NCI-H2227 (cell line): ENCODE results near the gene RBMS3.
"Not testable (repeated sequence)": the region's sequence is repeated elsewhere in the genome, so short reads cannot be mapped to it uniquely, and the experiment has no call there.

Experiments used
- DNase-seq: peaks from one replicate; lab custom pipeline; 2025; ENCODE audit not compliant: unreplicated experiment; lab: John Stamatoyannopoulos, UW

RBMS3 gene

DNA sequence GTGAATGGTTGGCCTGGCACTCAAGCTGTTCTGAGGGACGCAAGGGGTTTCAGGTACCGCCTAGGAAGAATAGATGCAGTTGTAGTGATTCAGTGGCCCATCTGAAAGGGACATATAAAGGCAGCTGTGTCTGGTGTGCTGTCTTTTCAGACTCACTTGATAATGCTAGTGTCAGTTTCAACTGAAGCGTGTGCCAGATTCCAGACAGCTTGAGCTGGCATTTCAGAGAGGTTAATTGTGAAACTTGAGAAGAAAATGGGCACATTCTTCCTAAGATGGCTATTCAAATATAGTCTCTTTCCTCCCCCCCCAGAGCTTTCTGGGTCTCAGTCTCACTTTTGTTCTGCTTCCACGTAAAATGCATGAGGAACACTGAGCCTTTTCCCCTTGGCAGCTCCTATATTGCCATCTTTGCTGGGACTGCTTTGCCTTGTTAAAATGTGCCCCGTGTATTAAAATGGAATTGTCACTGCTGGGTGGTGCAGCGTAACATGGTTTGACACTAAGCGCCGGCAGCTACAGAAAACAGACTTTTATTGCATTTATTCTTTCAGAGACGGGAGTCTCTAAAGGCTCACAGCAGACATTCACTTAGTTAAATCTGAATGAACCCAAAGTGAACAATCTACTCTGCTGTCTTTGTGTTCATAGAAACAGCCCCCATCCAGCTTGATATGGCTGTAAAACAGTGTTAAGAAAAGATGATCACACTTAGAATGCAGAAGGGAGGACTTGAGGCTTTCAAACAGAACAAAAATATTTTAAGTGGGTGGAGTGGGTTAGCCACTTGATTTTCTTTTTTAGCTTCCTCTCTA is 478.7 kb downstream of the RBMS3 start:
- peak; percentile 6 for DNase-seq

DNA sequence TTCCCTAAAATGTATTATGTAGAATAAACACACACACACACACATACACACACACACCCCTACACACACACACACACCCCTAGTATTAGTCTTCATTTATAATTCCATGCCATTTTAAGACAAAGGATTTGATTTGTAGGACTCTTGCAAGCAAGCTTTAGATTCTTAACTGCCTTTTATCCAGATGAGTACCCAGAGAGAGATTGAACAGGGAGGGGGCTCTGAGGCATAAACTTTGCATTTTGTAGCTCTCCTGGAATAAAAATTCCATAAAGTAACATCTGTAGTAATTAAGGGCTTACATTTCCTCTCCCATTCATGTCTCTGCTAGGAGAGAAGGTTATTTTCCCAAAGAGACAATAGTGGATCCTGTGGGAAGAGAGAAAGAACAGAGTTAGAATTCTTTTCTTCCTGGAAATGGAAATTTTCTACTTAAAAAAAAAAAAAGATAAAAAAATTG is 479.4 kb downstream of the RBMS3 start:
- DNase-seq, result no peak

DNA sequence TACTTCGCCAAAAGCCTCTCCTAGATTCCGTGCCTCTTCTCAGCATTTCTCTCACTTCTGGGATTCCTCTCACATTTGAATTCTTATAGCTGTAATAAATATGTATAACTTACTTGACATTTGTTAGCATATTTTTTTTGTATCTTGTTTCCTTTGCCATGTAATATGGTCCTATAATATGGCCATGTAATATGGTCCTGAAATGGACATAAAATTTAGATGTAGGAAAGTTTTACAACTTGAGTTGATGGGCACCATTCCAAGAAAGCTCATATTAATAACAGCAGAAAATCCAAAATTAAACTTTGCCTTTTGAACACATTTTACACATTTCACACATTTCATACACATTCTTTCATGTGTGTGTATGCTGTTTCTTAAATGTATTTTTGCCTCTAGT is 480.6 kb downstream of the RBMS3 start:
- no peak for DNase-seq

DNA sequence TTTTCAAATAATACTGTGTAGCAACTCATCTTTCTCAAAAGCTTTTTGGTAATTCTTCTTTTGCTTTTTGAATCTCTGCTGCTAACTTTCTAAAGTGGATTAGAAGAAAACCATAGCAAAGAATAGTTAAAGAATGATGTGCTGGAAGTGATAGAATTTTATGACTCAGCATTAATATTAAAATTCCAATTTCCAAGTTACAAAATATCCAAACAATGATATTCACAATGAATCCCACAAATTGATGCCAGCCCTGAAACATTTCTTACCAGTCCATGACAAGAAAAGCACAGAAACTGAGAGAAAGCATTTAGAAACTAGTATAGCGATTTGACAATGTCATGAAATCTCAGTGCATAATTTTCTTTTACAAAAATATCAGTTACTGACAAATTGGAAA is 482.2 kb downstream of the RBMS3 start:
- DNase-seq, result no peak

DNA sequence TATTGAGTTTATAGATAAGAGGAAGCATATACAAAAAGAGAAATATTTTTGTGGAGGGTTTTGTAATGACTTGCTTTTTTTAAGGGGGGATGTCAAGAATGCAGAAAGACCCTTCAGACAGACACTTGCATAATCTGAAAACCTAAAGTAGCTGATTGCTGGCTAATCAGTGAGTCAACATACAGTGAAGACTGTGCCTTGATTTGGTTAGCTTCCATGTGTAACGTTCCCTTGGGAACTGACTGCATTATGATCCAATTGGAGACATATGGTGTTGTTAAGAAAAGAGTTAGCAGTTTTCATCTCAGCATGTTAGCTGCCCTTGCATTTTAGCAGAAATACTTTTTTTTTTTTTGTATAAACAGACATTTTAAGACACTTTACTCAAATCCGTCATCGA is 483.2 kb downstream of the RBMS3 start:
- DNase-seq, result no peak

DNA sequence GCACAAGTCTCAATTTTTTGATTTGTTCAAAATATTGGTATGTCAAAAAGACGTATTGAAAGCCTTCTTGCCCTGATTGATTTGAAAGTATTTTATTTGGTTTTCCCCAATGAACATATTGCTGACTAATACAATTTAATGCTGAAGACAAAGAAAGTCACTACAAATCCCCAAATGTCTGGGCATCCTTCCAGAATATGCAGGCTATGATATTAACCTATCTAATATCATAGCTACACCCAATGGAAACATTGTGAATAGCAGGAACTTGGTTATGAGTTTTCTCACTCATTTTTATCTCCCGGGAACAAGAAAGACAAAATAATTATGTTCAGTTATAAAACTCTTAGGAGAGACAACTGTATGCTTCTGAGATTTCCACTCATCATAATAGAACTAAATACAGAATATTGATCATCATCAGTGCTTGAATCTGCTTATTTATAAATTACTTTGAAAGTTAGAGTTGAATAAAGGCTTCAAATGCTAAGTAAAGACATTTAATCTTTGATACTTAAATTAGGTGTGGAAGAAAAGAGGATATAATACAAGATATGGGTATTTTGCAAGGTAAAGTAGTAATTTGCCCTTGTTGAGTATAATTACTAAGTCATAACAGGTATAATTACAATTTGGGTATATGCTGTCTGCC is 483.9 kb downstream of the RBMS3 start:
- peak; percentile 5 for DNase-seq

DNA sequence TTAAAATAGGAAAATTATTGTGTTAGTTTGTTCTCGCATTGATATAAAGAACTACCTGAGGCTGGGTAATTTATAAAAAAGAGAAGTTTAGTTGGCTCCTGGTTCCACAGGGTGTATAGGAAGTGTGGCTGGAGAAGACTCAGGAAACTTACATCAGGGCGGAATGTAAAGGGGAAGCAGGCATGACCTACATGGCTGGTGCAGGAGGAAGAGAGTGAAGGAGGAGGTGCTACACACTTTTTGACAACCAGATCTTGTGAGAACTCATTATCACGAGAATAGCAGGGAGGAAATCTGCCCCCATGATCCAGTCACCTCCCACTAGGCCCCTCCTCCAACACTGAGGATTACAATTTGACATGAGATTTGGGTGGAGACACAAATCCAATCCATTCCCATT is 490.7 kb downstream of the RBMS3 start:
- DNase-seq, result no peak

DNA sequence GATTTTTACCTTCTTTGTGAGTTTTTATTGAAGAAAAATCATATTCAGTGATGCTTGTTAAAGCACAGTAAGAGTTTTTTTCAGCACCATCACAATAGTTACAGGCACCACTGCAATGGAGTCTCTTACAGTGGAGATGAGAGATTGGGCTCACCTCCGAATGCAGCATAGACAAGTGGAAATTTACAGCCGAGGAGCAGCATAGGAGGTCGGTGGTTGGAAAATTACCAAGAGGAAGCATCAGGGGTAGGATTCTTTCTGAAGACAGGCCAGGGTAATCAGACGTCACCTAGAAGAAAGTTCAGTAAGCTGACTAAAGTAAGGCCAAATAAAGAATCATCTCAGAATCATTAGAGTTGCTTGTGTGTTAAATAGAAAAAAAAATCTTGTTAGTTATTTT is 491.6 kb downstream of the RBMS3 start:
- DNase-seq, result no peak

DNA sequence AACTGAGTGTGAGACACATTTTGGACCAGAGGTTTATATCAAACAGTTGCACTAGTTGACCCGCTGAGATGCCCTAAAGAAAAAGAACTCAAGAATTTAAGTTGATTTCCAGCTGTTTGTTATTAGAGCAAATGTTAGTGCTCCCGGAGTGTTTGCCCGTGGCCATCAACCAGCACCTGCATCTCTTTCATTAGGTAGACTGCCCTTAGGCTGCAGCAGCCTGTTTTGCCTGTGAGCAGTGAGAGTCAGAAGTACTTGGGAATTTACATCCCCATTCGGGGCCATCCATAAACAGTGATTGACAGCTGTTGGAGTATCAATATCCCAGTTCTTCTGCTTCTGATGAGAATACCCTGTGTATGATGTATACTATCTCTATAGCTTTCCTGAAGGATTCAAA is 492.6 kb downstream of the RBMS3 start:
- no peak for DNase-seq

DNA sequence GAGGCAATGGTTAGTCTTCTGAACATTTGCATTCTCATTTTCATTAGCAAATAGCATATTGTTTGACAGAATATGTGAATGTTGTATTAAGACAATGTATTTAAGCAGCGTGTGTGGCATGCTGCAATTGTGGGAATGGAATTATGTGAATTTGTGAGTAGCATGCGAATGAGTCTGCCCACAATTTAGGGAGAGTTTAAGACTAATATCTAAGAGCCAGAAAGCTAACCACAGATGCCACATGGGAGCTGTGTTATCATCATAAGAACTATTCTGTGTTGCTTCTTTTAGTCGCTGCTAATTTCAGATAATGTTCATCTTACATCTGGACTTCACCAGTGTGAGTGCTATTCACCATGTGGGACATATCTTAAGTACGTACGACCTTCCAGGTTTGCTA is 494.5 kb downstream of the RBMS3 start:
- no peak for DNase-seq

DNA sequence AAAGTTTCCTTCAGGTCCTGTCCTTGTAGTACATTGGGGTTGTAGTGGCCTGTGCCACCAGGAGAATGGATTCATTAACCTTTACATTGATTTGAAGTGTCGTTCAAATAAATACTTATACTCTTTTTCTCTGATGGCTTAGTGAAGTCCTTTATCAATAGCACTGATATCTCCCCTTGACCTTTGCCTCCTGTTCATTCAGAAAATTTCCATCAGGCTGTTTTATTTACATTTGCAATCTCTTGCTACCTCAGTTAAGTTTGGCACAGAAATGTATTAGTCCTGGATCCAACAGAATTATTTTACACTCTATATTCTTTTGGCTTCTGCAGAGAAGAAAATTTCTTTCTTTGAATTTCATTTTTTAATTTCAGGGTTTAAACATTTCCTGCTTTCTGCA is 497.0 kb downstream of the RBMS3 start:
- DNase-seq, result no peak

DNA sequence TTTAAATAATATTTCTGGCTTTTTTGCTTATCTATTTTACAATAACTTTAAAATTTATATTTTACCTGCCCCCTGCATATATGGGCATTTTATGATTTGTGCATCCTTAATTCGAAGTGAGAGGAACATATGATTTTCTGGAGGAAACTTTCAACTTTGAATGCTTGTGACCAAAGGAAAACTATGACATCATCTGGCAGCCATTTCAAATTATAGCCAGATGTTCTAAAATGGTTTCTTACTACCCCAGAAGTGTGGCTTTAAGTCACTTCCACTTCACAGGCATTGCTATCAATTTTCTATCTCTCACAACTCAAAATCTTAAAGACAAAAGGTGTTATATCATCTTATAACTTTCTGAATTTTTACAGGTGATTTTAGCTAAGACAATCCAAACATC is 508.8 kb downstream of the RBMS3 start:
- no peak for DNase-seq

DNA sequence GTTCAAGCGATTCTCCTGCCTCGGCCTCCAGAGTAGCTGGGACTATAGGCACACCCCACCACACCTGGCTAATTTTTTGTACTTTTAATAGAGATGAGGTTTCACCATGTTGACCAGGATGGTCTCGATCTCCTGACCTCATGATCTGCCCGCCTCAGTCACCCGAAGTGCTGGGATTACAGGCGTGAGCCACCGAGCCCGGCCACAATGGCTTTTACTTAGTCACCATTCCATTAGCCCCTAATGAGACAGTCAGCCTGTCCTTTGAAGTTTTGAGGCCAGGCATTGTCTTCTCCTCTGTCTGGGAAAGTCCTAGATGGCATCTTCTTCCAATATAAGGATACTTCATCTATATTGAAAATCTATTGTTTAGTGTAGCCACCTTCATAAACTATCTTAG is 515.9 kb downstream of the RBMS3 start:
- no peak for DNase-seq

DNA sequence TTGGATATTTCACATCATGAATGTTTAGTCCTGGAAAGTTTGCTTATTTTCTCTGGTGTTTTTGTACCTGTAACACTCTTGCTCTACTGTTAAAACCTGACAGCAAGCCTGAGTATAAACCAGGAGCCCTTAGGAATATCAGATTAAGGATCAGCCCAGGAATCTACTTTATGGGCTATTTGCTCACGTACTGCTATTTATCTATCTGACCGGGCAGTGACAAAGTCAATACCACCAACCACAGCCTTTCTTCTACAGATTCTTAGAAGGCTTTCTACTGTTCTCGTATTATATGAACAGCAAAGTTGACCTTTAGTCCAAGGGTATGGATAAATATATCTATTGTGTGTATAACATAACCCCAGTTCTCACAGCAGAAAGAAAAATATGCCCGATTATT is 521.2 kb downstream of the RBMS3 start:
- no peak for DNase-seq

DNA sequence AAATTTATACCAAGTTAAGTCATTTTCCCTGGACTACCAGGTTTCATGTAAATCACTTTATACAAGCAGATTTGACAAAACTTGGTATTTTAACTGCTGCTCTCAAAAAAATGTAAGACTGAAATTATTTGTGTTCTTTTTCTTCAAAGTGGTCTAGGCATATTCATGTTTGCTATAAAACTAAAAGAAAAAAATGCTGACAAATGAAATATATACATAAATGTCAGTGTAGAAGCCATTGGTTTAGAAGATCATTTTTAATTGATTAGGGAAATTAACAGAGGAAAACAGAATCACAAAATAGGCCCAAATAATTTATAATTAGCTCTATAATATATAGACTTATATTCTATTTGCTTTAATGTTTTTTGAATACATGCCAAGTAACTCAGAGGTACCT is 523.2 kb downstream of the RBMS3 start:
- DNase-seq, result no peak

DNA sequence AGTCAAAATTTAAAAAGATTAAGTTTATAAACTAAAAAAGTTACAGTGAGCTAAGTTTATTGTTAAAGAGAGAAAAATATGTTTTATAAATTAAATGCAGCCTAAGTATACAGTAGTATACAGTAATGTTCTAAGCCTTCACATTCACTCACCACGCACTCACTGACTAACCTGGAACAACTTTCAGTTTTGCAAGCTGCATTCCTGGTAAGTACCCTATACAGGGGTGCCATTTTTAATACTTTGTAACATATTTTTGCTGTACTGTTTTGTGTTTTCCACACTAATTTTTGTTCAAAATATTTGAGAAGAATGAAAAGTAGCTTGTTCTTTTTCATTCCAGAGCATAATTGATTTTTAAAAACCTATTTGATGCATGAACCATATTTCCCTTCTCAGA is 524.9 kb downstream of the RBMS3 start:
- DNase-seq, result no peak

DNA sequence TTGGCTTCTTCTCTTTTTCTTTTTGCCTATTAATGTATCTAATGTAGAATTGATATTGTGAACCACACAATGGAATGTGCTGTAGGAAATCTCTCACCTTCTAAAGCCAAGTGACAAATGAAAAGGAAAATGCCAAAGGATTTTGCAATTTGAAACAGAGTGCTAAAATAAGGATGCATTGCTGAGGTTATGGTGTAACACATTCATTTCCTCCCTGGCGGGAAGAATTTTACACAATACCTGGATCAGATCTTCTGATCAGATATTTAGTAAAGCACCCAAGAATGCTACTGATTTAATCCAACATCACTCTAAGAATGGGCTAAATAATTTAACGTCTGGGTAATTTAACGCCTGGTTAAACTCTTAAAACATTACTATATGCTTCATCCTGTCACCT is 527.5 kb downstream of the RBMS3 start:
- DNase-seq, result not testable (repeated sequence)

DNA sequence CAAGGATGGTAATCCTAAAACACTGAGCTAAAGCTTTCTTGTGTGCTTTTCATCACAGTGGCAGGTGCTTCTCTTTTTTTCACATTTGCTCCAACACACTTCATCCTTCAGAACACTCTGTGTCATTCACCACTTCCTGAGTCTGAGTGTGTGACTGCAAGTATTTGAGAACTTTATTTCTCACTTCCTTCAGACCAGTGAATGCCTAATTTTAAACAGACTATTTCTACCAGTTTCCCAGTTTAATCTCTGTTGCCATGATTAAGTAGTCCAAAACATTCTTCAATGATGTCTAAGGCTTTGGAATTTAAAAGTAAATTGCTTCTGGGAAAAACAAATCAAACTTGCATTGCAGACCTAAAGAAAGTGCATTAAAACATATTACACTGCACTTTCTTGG is 541.2 kb downstream of the RBMS3 start:
- no peak for DNase-seq

DNA sequence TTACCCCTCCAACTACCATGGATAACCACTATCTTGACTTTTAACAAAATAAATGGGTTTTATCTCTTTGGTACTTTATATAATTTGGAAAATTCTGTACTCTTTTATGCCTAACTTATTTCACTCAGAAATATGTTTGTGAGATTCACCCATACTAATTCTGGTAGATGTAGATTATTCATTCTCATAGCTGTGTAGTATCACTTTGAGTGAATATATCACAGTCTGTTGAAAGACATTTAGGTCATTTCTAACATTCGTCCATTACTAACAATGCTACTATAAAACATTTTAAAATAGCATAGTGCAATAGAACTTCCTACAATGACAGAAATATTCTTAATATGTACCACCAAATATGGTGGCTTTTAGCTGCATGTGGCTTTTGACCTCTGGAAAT is 542.4 kb downstream of the RBMS3 start:
- no peak for DNase-seq

DNA sequence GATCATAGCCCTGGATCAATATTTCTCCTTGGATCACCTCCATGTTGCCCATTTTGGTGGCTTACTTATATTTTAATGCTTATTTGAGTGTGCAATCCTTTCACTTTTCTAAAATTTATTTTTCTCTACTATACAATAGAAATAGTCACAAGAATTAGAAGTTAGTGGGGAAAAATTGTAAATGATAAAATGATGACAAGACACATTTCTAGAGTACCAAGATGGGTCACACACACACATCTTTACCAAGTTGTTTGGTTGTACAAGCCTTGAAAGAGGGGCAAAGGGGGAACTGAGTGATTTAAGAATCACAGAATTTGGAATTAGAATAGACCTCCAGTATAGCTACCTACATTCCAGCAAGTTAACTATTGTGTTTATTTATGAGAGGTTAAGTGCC is 545.8 kb downstream of the RBMS3 start:
- DNase-seq, result no peak

DNA sequence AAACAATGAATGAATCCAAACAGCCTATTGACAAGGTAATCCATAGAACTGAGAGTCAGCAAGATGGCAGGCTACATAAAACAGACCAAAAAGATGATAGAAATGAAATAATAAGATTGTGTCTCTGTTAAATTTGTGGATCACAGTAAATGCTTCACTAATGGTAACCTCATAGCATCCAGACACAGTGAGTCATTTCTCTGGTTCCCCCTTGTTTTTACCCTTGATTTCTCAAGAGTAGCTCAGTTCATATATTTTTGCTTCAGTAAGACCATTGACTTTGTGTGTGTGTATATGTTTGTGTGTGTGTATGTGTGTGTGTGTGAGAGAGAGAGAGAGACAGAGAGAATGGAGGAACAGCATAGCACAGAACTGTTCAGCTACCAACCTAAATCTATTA is 546.9 kb downstream of the RBMS3 start:
- no peak for DNase-seq

DNA sequence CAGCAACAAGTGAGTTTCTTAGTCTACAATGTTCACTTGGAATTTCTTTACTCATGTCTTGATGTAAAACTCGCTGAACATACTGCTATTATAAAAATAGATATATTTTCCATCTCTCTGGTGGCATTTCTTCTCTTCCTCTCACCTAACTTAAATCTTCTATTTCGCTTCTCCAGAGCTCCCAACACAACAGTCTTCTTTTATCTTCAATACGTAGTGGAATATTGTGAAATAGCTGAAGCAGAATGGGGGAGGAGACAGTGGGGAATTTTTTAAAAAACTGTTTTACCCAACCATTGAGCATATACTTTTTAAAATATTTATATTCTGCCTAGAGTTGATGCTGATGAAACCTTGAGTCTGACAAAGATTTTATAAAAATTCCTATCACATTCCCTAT is 548.5 kb downstream of the RBMS3 start:
- DNase-seq, result no peak

DNA sequence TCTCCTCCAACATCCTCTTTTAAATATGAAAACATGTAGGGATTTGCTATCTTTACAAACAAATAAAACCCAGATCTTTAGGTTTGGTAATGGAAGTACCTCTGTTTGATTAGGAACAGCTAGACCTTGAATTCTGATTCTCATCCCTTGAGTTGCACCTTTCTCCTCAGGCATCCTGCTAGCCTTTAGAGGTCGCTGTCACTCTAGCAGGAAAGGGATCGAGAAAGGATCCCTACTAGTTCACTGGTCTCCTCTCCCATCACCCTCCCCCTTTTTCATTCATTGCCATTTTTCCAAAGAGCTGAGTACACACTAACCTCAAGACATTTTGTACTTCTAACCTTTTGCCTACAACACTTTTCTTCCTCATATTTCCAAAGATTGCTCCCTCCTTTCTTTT is 569.8 kb downstream of the RBMS3 start:
- no peak for DNase-seq
